NT2/D1 (cell line): ENCODE results near the gene PBRM1.

Experiments used
- SUZ12 ChIP-seq: IDR thresholded peaks from 2 replicates; pipeline ENCODE4 v1.6.1; 2011; ENCODE audit not compliant: insufficient read length, insufficient read depth; ENCODE audit errors: extremely low read depth
- YY1 ChIP-seq: IDR thresholded peaks from 2 replicates; pipeline ENCODE4 v1.6.1; 2011; ENCODE audit not compliant: insufficient read length, insufficient read depth
- ZNF274 ChIP-seq: IDR thresholded peaks from 2 replicates; pipeline ENCODE4 v1.6.1; 2011; ENCODE audit warnings: mild to moderate bottlenecking, low read depth, low read length

DNA sequence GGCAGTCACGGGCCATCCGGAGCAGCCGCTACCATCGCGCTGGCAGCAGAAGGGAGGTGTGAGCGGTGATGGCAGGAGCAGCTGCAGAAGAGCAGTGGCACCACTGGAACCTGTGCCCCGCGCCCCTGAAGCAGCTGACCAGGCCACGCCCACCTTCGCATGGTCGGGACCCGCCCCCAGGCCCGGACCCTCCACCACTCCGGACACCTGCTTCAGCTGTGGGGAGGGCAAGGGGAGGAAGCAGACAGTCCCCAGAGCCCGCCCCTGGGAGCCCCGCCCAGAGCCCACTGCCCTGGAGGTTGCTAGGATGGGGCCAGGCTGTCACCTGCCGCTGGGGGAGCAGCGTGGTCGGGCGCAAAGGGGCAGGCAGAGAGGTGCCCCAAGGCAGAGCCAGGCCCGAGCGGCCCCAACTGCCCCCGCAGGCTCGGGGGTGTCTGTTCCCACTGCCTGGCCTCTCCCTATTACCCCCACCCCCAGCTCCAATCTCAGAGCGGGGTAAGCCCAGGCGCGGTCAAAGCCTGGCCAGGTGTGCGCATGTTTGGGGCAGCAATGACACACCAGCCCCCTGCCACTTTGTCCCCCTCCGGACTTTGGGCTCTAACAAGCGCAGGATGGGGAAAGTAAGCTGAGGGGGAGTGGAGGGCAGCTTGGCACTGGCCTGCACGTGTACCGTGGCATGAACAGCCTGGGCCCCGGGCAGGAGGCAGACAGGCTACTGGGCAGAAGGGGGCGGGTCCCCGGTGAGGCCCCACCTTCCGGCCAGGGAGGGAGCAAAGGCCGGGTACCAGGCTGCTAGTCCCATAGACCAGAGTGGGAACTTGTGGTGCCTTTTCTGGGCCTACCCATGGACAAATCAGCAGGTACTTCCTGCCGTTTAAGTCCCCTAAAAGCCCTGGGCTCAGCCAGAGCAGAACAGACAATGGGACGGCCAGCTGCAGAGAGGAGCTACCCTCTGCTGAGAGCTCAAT is 28.9 kb upstream of the PBRM1 start:
- no peak for TF ChIP-seq YY1
- TF ChIP-seq ZNF274 = no peak
- TF ChIP-seq SUZ12 = no peak
